GM12872 (cell line): ENCODE data around the gene PRRG1.

Source experiments
- TF ChIP-seq, protein P1 (sequence below): IDR thresholded peaks from 3 replicates; pipeline ENCODE4 v1.5.1; 2011; ENCODE audit warnings: low read depth, mild to moderate bottlenecking, low read length, moderate library complexity; ENCODE audit not compliant: insufficient read depth

The PRRG1 gene

DNA sequence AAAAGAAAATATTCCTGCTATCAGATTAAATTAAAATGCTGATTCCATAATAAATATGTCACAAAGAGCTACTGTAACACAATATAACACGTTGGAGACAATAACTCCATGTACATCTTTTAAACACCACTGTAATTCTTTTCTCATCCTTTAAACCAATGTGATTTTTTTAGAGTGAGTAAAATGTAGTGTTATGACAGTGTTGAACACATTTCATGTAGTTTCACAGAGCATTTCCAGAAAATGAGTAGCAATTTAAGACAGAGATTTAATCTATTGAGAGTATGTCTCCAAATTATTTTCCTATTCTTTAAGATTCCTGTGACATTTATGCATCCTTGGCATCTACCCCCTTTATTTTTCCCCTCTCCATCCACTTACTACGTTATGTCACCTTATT, 17.1 kb upstream of the PRRG1 start:
- TF ChIP-seq, protein P1, sequence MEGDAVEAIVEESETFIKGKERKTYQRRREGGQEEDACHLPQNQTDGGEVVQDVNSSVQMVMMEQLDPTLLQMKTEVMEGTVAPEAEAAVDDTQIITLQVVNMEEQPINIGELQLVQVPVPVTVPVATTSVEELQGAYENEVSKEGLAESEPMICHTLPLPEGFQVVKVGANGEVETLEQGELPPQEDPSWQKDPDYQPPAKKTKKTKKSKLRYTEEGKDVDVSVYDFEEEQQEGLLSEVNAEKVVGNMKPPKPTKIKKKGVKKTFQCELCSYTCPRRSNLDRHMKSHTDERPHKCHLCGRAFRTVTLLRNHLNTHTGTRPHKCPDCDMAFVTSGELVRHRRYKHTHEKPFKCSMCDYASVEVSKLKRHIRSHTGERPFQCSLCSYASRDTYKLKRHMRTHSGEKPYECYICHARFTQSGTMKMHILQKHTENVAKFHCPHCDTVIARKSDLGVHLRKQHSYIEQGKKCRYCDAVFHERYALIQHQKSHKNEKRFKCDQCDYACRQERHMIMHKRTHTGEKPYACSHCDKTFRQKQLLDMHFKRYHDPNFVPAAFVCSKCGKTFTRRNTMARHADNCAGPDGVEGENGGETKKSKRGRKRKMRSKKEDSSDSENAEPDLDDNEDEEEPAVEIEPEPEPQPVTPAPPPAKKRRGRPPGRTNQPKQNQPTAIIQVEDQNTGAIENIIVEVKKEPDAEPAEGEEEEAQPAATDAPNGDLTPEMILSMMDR: no peak

DNA sequence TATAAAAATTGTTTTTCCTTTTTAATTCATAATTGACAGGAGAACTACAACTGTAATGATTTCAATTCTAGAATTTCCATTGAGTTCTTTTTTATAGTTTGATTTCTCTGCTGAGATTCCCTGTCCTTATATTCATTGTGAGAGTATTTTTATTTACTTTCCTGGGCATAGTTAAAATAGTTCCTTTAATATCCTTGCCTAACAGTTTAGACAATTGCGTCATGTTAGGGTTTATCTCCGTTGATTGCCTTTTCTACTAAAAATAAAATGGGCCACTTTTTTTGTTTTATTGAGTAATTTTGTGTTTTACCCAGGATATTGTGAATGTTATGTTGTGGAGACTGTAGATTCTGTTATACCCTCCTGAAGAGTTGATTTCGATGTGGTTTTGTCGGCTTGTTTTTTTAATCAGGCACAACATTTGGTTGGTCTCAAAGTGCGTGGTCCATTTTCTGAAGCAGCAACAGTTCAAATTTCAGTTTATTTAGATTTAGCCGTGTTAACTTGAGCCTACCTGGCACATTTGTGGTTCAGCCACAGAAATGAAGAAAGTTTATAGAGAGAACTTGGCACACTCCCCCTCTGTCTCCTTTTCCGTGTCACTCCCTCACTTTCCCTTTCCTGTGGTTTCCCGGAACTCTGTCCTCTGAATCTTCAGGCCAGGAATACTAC, 16.0 kb upstream of the PRRG1 start:
- TF ChIP-seq, protein P1: no peak

- TF ChIP-seq, protein P1: no peak
These were observed 1.7 kb upstream of the PRRG1 start for GRCh38 chrX:37347420-37347819.

DNA sequence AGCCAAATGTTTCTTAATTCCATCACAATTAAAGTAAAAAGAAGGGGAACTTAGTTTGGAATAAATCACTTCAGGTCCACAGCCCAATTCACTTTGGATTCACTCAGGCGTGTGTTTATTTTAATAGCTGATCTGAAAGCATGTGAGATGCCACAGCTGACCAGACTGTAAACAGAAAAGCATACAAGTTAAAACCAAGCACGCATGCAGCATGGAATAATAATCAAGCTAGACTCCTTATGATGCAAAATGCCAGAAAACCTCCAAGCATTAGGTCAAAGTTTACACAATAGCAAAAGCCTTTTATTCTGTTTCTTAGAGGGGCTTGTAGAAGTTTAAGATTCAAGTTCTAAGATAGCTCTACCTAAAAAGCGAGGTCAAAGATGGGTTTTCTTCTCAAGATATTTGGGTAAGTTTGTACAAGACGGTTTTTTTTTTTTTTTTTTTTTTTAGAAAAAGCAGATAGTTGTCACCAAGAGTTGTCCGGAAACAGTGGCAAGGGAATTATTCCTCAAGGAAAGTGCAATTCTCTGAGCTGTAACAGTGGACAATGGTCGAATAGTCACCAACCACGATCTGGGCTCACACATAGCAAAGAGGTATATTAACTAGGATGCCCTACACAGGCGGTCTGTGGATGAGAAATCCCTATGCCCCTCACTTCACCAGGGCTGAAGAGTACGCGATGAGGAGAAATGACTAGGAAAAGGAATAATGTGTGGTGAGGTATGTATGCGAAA, 763 bp upstream of the PRRG1 start:
- TF ChIP-seq, protein P1: no peak

- TF ChIP-seq, protein P1: no peak
These were observed 268 bp upstream of the PRRG1 start for GRCh38 chrX:37348971-37349220.

DNA sequence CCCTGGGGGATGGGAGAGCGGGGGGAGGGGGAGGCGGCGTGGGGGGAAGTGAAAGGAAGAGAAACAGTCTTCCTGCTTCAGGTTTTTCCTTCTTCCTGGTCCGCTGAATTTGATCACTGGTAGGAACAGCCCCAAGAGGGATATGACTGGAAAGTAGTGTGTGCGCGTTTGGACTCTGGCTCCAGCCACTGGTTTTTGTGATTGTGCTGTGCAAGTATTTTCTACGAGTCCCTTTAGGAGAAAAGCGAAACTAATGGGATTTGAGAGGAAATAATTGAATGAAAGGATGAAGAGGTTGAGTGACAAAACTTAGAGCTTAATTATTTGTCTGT, 836 bp downstream of the PRRG1 start:
- TF ChIP-seq, protein P1: no peak

GRCh38 chrX:37353646-37354045, 4.5 kb downstream of the PRRG1 start:
- TF ChIP-seq, protein P1: no peak

DNA sequence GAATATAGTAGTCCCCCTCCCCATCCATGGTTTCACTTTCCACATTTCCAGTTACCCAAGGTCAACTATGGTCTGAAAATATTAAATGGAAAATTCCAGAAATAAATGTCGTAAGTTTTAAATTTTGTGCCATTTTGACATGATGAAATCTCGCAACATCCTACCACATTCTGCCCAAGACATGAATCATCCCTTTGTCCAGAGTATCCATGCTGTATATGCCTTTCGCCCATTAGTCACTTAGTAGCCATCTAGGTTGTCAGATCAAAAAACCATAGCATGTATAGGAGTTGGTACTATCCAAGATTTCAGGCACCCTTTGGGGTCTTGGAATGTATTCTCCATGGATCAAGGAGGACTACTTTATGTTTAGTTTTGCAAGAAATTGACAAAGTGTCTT, 8.3 kb downstream of the PRRG1 start:
- TF ChIP-seq, protein P1: no peak
